NCI-H1092 (cell line): ENCODE data around the gene KEAP1.

Source experiments
- DNase-seq: peaks from one replicate; lab custom pipeline; 2025; lab: John Stamatoyannopoulos, UW

KEAP1 gene

GRCh38 chr19:10523135-10523636 is 20.0 kb upstream of the KEAP1 start:
- DNase-seq = no peak

- DNase-seq = no peak
These were observed 18.5 kb upstream of the KEAP1 start for GRCh38 chr19:10521461-10522171.

- no peak for DNase-seq
These were observed 17.6 kb upstream of the KEAP1 start for GRCh38 chr19:10520652-10521318.

GRCh38 chr19:10519421-10519820 is 16.3 kb upstream of the KEAP1 start:
- DNase-seq = no peak

GRCh38 chr19:10518444-10519361 is 15.5 kb upstream of the KEAP1 start:
- no peak for DNase-seq

- no peak for DNase-seq
These were observed 14.7 kb upstream of the KEAP1 start for GRCh38 chr19:10517760-10518443.

- DNase-seq = no peak
These were observed 14.2 kb upstream of the KEAP1 start, which contains the start of gene S1PR5 for GRCh38 chr19:10517361-10517759. Gene S1PR5, minus strand, starts transcription at chr19:10517447. Its CDS starts 2,436 bp downstream, at chr19:10515011.

- no peak for DNase-seq
These were observed 13.6 kb upstream of the KEAP1 start for GRCh38 chr19:10516671-10517286.

GRCh38 chr19:10516064-10516385 is 12.9 kb upstream of the KEAP1 start:
- no peak for DNase-seq

- DNase-seq = no peak
These were observed 11.3 kb upstream of the KEAP1 start for GRCh38 chr19:10514211-10515145.

- DNase-seq = no peak
These were observed 10.1 kb upstream of the KEAP1 start for GRCh38 chr19:10513223-10513622.

- DNase-seq = no peak
These were observed 7.2 kb upstream of the KEAP1 start for GRCh38 chr19:10510301-10510802.

- DNase-seq = no peak
These were observed 5.6 kb upstream of the KEAP1 start for GRCh38 chr19:10508707-10509106.

- DNase-seq = no peak
These were observed 4.9 kb upstream of the KEAP1 start for GRCh38 chr19:10508036-10508435.

- no peak for DNase-seq
These were observed 2.5 kb upstream of the KEAP1 start for GRCh38 chr19:10505583-10506229.

- peak; percentile 92 for DNase-seq
These were observed 593 bp downstream of the KEAP1 start for GRCh38 chr19:10502524-10503001.

- peak; percentile 88 for DNase-seq
These were observed 1.1 kb downstream of the KEAP1 start for GRCh38 chr19:10501971-10502523.

GRCh38 chr19:10500247-10500592 is 2.9 kb downstream of the KEAP1 start:
- no peak for DNase-seq

GRCh38 chr19:10499550-10500246 is 3.5 kb downstream of the KEAP1 start:
- DNase-seq = no peak
